GM18519 (cell line): ENCODE results near the gene SNRPB.

ENCODE experiments used
- ATAC-seq: cut with Tn5 transposase; IDR thresholded peaks from one replicate; pipeline ENCODE4 v1.9.1; 2021; ENCODE audit warnings: mild to moderate bottlenecking, moderate library complexity; ENCODE audit not compliant: unreplicated experiment, low FRiP score

SNRPB gene

DNA sequence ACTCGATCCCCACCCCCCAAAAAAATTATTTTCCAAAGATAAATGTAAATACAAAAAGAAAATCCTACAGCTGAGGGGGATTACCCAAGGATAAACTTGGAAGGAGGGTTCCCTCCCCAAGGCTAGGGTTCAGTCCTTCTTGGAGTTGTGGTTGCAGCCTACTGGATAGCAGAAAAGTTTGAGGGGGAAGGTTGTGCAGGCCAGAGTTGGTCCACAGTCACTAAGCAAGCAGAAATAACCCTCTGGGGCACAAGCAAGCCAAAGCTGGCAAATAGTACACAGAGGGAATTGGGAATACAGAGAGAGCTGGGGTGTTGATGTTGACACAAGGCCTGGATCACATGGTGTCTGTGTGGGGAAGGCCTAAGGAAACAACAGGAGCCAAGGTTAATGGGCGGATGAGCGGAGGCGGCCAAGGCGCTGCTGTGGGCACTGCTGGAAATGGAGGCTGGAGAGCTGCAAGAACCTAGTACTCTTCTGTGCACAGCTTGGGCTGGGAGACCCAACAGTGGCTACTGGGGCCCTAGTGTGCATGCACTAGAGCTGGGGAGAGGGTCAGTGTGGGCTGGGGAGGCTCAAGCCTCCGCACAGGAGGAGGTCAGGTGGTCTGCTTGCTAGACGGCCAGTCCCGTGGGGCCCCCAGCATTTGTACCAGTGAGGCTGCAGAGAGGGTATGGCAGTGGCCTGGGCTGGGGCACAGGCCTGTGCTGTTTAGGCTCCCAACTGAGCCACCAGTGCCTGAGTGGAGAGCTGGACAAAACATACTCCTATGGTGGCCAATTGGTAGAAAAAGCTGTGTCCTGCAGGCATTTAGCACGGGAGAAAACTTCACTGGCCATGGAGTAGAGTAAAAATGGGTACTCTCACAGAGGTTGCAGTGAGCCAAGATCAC, 5.5 kb upstream of the SNRPB start:
- no peak for ATAC-seq

GRCh38 chr20:2473516-2473915, 2.9 kb upstream of the SNRPB start:
- ATAC-seq = no peak

DNA sequence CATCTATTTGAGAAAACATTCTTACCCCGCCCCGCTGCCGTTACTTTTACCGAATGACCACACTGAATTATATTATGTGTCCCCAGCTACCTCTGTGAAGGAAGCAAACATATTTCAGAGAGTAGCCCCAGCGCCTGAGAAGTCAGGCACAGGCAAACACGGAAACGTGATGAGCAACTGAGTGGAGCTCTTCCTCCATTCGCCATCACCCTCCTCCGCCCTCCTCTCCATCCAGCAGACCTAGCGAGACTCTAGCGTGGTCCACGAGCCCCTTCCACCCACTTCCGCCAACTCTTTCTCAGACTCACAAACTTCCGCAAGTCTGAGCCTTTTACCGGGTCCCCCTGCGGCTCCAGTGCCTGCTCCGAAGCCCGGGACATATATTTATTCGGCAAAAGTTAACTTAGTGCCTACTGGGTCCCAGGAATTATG, 582 bp downstream of the SNRPB start:
- peak; percentile 15 for ATAC-seq

DNA sequence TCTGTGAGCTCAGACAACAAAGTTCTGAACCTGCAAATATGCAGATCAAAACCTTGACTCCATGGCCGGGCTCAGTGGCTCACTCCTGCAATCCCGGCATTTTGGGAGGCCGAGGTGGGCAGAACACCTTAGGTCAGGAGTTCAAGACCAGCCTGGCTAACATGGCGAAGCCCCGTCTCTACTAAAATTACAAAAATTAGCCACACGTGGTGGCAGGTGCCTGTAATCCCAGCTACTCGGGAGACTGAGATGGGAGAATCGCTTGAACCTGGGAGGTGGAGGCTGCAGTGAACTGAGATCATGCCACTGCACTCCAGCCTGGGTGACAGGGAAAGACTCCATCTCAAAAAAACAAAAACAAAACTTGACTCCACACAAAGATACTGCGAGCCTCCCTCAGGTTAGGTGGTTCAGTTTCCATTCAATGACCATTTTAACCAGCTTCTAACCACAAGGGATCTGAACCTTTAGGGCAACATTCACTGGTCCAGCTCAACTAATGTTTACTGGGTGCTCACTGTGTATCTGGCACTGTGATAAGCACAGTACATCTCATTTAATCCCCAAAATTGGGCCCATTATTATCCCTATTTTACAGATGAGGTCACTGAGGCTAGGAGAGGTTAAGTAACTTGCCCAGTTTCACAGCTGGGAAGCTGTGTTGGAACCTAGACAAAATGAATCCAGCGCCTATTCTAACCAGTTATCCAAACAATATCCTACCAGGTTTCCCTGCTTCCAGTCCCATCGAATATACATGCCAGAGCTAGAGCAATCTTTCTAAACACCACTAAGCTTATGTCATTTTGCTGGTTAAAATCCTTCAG, 1.8 kb downstream of the SNRPB start:
- ATAC-seq = no peak

GRCh38 chr20:2467412-2467811, 3.2 kb downstream of the SNRPB start:
- no peak for ATAC-seq

GRCh38 chr20:2465100-2465499, 5.5 kb downstream of the SNRPB start:
- no peak for ATAC-seq

GRCh38 chr20:2463616-2464365, 6.8 kb downstream of the SNRPB start:
- ATAC-seq = no peak

GRCh38 chr20:2462484-2462883, 8.1 kb downstream of the SNRPB start:
- no peak for ATAC-seq

- no peak for ATAC-seq
Observed at GRCh38 chr20:2460752-2461424, 9.7 kb downstream of the SNRPB start.

DNA sequence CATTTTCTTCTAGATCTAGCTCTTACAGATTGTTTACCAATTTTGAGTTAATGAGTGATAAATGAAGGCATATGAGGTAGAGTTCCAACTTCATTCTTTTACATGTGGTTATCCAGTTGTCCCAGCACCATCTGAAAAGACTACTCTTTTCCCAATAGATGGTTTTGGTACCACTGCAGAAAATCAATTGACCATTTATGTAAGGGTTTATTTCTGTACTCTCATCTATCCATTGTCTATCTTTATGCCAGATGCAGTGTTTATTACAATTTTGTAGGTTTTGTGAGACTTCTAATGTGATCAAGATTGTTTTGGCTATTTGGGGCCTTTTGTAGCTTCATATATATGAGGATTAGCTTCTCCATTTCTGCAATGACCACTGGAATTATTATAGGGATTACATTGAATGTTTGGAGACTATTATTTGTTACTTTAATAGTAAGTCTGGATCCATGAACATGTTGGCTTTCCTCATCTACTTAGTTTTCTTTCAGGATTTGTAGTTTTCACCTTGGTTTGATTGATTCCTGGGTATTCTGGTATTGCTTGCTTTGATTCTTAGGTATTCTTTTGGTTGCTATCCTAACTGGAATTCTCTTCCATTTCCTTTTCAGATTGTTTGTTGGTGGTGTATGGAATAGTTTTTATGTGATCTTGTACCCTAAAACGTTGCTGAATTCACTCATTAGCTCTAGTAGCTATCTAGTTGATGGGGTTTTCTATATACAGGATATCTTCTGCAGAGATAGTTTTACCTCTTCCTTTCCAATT, 10.4 kb downstream of the SNRPB start:
- ATAC-seq = no peak

DNA sequence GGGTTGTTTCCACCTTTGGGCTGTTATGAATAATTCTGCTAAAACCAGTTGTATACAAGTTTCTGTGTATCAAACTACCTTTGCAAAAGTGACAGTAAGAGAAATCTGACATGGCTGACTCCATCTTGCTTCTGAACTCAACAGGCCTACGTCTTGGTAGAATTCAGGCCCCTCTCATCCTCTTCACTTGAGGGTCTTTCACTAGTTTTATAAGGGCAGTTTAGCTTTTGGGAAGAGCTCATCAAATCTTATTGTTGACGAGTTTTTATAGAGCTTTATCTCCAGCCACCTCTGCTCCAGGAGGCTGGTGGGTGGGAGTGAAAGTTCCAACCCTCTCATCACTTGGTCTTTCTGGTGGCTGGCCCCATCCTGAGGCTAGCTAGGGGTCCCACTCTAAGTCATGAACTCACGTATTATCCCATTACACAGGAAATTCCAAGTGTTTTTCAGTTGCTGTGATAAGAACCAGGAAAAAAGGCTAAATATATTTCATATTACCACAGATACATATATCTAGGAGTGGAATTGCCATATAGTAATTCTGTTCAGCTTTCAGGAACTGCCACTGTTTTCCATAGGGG, 11.6 kb downstream of the SNRPB start:
- ATAC-seq = no peak

- no peak for ATAC-seq
Observed at GRCh38 chr20:2455771-2456497, 14.7 kb downstream of the SNRPB start.

GRCh38 chr20:2453792-2454191, 16.8 kb downstream of the SNRPB start:
- no peak for ATAC-seq

GRCh38 chr20:2451939-2452732, 18.5 kb downstream of the SNRPB start:
- ATAC-seq = no peak

GRCh38 chr20:2451422-2451821, 19.2 kb downstream of the SNRPB start:
- ATAC-seq = no peak

DNA sequence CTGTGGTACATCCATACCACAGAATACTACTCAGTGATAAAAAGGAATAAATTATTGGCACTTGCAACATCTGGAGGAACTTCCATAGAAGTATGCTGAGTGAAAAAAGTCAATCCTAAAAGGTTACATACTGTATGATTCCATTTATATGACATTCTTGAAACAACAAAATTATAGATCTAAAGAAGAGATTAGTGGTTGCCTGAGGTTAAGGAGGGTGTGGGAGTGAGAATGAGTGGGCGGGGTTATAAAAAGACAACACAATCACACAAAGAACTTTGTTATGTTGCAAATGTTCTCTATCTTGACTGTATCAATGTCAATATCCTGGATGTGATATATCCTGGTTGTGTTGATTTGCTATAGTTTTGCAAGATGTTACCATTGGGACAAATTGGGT, 21.2 kb downstream of the SNRPB start:
- ATAC-seq = no peak

DNA sequence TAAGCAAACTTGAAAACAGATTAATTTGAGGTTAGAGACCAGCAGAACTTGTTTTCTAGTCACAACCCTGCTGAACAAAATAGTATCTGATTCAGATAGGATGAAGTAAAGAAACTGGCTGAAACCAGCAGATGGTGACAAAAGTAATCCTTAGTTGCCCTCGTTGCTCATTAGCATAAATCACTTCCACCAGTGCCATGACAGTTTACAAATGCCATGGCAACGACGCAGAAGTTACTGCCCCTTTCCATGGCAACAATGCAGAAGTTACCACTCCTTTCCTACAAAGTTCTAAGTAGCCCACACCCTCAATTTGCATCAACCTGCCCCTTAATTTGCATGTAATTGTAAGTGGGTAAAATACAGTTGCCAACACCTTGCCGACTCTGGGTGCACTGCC, 23.7 kb downstream of the SNRPB start:
- no peak for ATAC-seq

DNA sequence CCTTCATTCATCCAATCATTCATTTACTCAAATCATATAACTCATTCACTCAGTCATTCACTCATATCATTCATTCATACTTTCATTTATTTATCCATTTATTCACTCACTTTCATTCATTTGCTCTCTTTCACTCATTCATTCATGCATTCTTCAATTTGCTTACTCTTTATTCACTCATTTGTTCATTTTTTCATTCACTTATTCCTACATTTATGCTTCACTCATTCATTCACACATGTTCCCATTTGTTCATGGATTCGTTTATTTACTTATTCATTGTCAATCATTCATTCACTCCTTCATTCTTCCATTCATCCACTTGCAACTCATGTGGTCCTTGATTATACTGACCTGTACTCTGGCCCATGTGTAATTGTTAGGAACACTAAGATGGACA, 39.4 kb downstream of the SNRPB start:
- no peak for ATAC-seq
